IgD-negative memory B cell (primary cell): ENCODE measurements around the gene DCLK3. TPM values are rescaled to one million over a fixed set of nuclear protein-coding genes. Genes with fewer than 3 reads are reported as not detected.
A peak's percentile ranks its signal among the peaks of the same experiment; 100 is the strongest.

Source experiments
- H3K27ac Mint-ChIP-seq, 3 donors: one replicate each; pipeline ENCODE4 v1.8.0; 2020 to 2022; ENCODE audit warnings: mild to moderate bottlenecking in 3 of 3, mixed read lengths in 3 of 3, moderate library complexity in 1 of 3
- H3K27me3 Mint-ChIP-seq: one replicate; pipeline ENCODE4 v1.8.0; 2021; ENCODE audit warnings: mixed read lengths
- H3K36me3 Mint-ChIP-seq: one replicate; pipeline ENCODE4 v1.8.0; 2020; ENCODE audit warnings: mild to moderate bottlenecking, mixed read lengths
- H3K4me1 Mint-ChIP-seq, 3 donors: one replicate each; pipeline ENCODE4 v1.8.0; 2020 to 2022; ENCODE audit warnings: mixed read lengths in 3 of 3, mild to moderate bottlenecking in 1 of 3
- H3K4me3 Mint-ChIP-seq, 4 donors: one replicate each; pipeline ENCODE4 v1.8.0; 2020 to 2022; ENCODE audit warnings: mild to moderate bottlenecking in 4 of 4, mixed read lengths in 4 of 4, moderate library complexity in 3 of 4
- H3K9me3 Mint-ChIP-seq, 3 donors: one replicate each; pipeline ENCODE4 v1.8.0; 2020 to 2021; ENCODE audit warnings: mixed read lengths in 3 of 3, mild to moderate bottlenecking in 1 of 3
- polyA plus RNA-seq: library from polyadenylated mRNA; unstranded; fragments of 300-500 nt; fragmentation: Illumina TruSeq; gene quantifications from one replicate; pipeline ENCODE4 v1.2.3, GENCODE V29; 2021

The DCLK3 gene
- polyA plus RNA-seq, 1 donor from 2014 or later = not detected

GRCh38 chr3:36784138-36784635 is 19.8 kb upstream of the DCLK3 start:
- Mint-ChIP-seq H3K36me3 (no peaks in the 10 kb centered on the region), H3K4me1 (no peaks in the 10 kb centered on the region), H3K4me3 (no peak overlapping the region), H3K27ac (no peak overlapping the region), H3K27me3 (peaks cover 3% of the 10 kb centered on the region), H3K9me3 (no peaks in the 10 kb centered on the region)

- no peak overlapping the region for H3K4me3 Mint-ChIP-seq
- no peaks in the 10 kb centered on the region for H3K36me3 Mint-ChIP-seq
- no peaks in the 10 kb centered on the region for H3K9me3 Mint-ChIP-seq
- no peak overlapping the region for H3K27ac Mint-ChIP-seq
- no peaks in the 10 kb centered on the region for H3K4me1 Mint-ChIP-seq
- H3K27me3 Mint-ChIP-seq = peaks cover 6% of the 10 kb centered on the region
Observed at GRCh38 chr3:36777424-36778218, 13.3 kb upstream of the DCLK3 start.

DNA sequence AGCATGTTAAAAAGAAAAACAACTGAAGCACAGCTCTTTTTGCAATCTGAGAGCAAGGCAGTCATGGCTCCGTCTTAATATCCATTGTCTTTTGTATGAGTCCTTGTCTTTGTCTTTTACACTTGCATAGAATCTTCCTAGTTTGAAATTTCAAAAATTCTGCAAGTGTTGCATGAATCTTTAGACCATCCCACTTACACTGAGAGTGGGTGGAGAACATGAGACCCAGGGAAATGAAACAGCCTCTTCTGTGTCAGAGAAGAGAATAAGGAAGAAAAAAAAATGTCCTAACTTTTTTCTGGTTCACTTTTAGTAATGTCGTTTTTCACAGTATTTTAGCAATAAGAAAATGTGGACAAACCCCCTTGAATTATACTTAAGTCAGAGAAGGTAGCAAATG is 12.1 kb upstream of the DCLK3 start:
- Mint-ChIP-seq H3K4me1 (no peaks in the 10 kb centered on the region), H3K4me3 (no peak overlapping the region), H3K27ac (no peak overlapping the region), H3K27me3 (peaks cover 8% of the 10 kb centered on the region), H3K36me3 (no peaks in the 10 kb centered on the region), H3K9me3 (no peaks in the 10 kb centered on the region)

DNA sequence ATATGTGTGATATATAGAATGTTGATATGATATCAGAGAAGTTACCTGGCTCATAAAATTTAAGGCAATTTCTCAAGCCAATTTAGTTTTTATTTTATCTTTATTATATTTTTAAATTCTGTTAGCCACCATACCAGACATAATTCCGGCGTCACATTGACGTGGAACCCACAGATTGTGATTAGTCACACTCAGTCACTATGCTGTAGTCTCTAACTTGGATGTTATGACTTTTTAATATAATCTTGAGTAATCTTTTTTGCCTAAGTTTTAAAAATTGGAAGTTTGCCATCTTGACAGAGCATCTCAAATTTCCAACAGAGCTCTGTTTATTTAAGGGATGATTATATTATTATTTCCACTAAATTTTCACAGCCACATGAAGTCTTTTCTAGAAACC is 9.7 kb upstream of the DCLK3 start:
- H3K36me3 Mint-ChIP-seq = no peaks in the 10 kb centered on the region
- H3K27me3 Mint-ChIP-seq = peaks cover 12% of the 10 kb centered on the region
- H3K4me1 Mint-ChIP-seq = no peaks in the 10 kb centered on the region
- no peak overlapping the region for H3K27ac Mint-ChIP-seq
- no peak overlapping the region for H3K4me3 Mint-ChIP-seq
- H3K9me3 Mint-ChIP-seq = no peaks in the 10 kb centered on the region

DNA sequence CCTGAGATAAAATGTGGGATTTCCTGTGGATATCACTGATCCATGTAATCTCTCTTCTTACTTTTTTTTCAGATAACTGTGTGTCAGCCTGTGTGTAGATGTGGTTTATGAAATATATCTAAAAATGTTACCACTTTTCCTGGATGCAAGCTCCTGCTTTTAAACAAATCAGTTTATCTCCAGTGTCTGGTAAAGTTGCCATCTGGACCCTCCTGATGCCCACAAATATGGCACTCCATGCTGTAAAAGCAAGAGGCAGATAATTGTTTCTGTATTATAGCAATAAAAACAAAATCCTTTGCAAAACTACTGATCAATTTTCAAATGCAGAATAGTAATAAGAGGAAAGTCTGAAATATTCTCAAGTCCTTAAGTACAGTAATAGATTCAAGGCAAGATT is 7.6 kb upstream of the DCLK3 start:
- H3K27me3 Mint-ChIP-seq = peaks cover 19% of the 10 kb centered on the region

GRCh38 chr3:36769926-36770325 is 5.6 kb upstream of the DCLK3 start:
- no peak overlapping the region for H3K4me3 Mint-ChIP-seq
- no peaks in the 10 kb centered on the region for H3K4me1 Mint-ChIP-seq
- no peaks in the 10 kb centered on the region for H3K9me3 Mint-ChIP-seq
- peaks cover 22% of the 10 kb centered on the region for H3K27me3 Mint-ChIP-seq
- no peak overlapping the region for H3K27ac Mint-ChIP-seq
- no peaks in the 10 kb centered on the region for H3K36me3 Mint-ChIP-seq

More for the DNA sequence above, 7.6 kb upstream of the DCLK3 start:
- Mint-ChIP-seq H3K4me1 (no peaks in the 10 kb centered on the region), H3K9me3 (no peaks in the 10 kb centered on the region), H3K27ac (no peak overlapping the region), H3K4me3 (no peak overlapping the region), H3K36me3 (no peaks in the 10 kb centered on the region)

GRCh38 chr3:36765104-36765503 is 751 bp upstream of the DCLK3 start:
- H3K27me3 Mint-ChIP-seq = peaks cover 38% of the 10 kb centered on the region
- H3K4me3 Mint-ChIP-seq = peak overlapping the region in 1 of 4 donors; percentile 14
- no peaks in the 10 kb centered on the region for H3K36me3 Mint-ChIP-seq
- H3K27ac Mint-ChIP-seq = no peak overlapping the region
- no peaks in the 10 kb centered on the region for H3K9me3 Mint-ChIP-seq
- H3K4me1 Mint-ChIP-seq = peaks cover 0 to 3% (median 2%) of the 10 kb centered on the region in 3 donors

DNA sequence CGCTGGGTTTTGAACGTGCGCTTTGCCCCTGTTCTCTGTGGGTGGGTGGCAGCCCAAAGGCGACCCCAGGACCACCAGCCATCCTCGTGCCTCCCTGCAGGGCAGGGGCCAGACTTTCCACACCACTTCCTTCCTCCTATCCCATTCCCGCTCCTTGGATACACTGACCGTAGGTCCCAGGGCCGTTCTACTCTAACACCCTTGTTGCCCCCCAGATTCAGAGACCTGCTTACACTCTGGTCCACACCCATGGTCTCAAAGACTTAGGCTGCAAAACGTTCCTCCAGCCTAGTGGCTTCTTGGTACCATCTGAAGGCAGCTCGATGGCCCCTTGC is 318 bp upstream of the DCLK3 start:
- H3K36me3 Mint-ChIP-seq = peaks cover 1% of the 10 kb centered on the region
- H3K27ac Mint-ChIP-seq = no peak overlapping the region
- peaks cover 40% of the 10 kb centered on the region for H3K27me3 Mint-ChIP-seq
- peaks cover 0 to 1% (median 0%) of the 10 kb centered on the region in 3 donors for H3K9me3 Mint-ChIP-seq
- H3K4me1 Mint-ChIP-seq = peaks cover 0 to 3% (median 2%) of the 10 kb centered on the region in 3 donors
- H3K4me3 Mint-ChIP-seq = peak overlapping the region in 1 of 4 donors; percentile 14

DNA sequence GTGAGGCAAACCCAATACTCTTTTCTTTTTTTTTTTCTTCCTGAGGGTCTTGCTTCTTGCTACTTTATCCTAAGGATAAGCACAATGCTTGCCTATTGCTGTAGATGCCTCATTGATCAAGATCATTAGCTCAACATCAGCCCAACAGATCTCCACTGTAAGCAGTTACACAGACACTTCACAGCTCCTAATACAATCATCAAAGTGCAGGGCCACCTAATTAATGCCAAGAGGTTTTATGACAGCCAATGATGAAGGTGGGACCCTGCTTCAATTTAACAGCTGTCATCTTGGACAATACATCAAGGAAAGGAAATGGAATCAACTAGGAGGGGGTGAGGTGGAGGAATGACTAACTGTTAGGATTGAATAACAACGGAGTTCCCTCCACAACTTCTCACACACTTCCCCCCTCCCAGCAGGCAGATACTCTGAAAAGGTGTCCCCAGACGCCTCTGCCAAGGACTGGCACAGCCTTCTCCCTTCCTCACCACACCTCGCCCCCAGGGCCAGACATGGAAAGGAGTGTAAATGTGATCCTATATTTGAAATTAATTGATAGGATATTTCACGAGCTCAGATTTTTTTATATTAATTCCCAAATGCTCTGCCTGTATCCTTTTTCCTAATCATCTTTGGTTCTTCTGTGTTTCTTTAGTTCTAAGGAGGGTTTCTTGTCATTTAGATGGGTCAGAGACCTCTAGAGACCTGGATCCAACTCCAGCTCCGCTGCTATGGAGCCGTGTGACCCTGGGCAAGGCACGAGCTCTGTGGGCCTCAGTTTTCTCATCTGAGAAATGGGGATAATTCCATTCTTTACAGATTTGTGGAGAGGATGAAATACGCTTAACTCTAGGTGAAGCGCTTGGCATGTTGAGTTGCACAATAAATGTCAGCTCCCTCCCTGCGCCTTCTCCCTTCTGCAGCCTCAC is 1.2 kb downstream of the DCLK3 start:
- H3K4me1 Mint-ChIP-seq = peaks cover 0 to 3% (median 2%) of the 10 kb centered on the region in 3 donors
- peaks cover 44% of the 10 kb centered on the region for H3K27me3 Mint-ChIP-seq
- H3K9me3 Mint-ChIP-seq = peaks cover 0 to 2% (median 0%) of the 10 kb centered on the region in 3 donors
- H3K4me3 Mint-ChIP-seq = peak overlapping the region in 1 of 4 donors; percentile 59
- peaks cover 2% of the 10 kb centered on the region for H3K36me3 Mint-ChIP-seq
- H3K27ac Mint-ChIP-seq = no peak overlapping the region

DNA sequence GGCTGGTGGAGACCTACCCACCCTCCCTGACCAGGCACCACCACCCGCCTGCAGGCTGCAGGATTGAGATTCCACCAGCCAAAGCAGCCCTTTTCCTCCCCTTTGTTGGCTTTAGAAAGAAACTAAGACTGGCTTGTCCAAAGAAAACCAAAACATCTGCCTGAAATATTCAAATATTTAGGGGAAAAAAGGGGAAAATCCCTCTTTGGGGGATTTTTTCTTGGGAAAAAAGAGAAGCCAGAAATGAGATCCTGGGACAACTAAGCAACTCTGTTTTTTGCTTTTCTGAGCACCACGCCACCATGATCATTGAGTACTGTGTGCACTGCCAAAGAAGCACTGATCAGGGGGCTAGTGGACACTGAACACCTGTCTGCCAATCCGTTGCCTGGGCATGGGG is 2.6 kb downstream of the DCLK3 start:
- Mint-ChIP-seq H3K36me3 (peaks cover 2% of the 10 kb centered on the region), H3K27me3 (peaks cover 37% of the 10 kb centered on the region), H3K4me3 (no peak overlapping the region), H3K9me3 (peaks cover 0 to 2% (median 0%) of the 10 kb centered on the region in 3 donors), H3K4me1 (peaks cover 0 to 3% (median 2%) of the 10 kb centered on the region in 3 donors), H3K27ac (no peak overlapping the region)

DNA sequence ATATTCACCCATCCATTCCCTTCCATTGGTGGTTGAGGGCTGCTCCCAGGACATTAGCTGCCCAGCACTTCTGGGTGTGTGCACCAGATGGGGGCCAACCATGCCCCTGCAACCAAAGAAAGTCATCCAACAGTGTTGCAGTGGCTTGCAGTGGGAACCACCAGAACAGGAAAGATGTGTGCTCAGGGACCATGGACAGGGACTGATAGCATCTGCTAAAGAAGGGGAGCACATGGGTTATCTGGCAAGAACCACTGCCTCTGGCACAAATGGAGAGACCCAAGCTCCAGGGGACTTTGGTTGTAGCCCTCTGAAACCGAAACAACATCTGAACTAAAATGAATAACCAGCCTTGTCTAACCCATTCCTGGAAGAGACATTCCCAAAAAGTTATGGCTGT is 8.1 kb downstream of the DCLK3 start:
- Mint-ChIP-seq H3K27me3 (peaks cover 20% of the 10 kb centered on the region), H3K4me1 (no peaks in the 10 kb centered on the region)

DNA sequence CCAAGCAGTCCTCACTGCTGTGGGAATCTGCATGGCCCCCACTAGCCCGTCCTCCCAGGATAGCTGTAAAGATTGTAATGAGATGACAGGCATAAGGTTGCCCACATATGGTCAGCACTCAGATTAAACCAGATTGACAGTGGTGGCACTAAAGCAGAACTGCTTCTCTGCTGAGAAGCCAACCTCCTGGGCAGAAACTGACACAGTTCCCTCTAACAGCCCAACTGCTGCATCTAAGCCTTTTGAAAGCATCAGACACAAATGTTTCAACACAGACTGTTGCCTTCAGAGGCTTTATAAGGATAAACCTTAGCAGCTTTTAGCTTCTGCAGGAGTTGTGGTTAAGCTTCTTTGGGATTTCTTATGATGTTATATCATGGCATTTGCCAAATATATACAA is 13.0 kb downstream of the DCLK3 start:
- H3K36me3 Mint-ChIP-seq = peaks cover 4% of the 10 kb centered on the region
- no peak overlapping the region for H3K4me3 Mint-ChIP-seq
- no peaks in the 10 kb centered on the region for H3K4me1 Mint-ChIP-seq
- peaks cover 0 to 7% (median 4%) of the 10 kb centered on the region in 3 donors for H3K9me3 Mint-ChIP-seq
- no peak overlapping the region for H3K27ac Mint-ChIP-seq
- H3K27me3 Mint-ChIP-seq = peaks cover 17% of the 10 kb centered on the region

More for the DNA sequence above, 8.1 kb downstream of the DCLK3 start:
- Mint-ChIP-seq H3K9me3 (peaks cover 0 to 2% (median 0%) of the 10 kb centered on the region in 3 donors), H3K27ac (no peak overlapping the region), H3K4me3 (no peak overlapping the region), H3K36me3 (peaks cover 4% of the 10 kb centered on the region)

- Mint-ChIP-seq H3K27ac (no peak overlapping the region), H3K27me3 (peaks cover 17% of the 10 kb centered on the region), H3K4me3 (no peak overlapping the region), H3K4me1 (no peaks in the 10 kb centered on the region), H3K36me3 (peaks cover 4% of the 10 kb centered on the region), H3K9me3 (peaks cover 0 to 7% (median 4%) of the 10 kb centered on the region in 3 donors)
Observed at GRCh38 chr3:36750737-36751136, 13.6 kb downstream of the DCLK3 start.

GRCh38 chr3:36744763-36745162 is 19.6 kb downstream of the DCLK3 start:
- peaks cover 17% of the 10 kb centered on the region for H3K27me3 Mint-ChIP-seq
- H3K27ac Mint-ChIP-seq = no peak overlapping the region
- peaks cover 0 to 7% (median 4%) of the 10 kb centered on the region in 3 donors for H3K9me3 Mint-ChIP-seq
- H3K4me1 Mint-ChIP-seq = no peaks in the 10 kb centered on the region
- H3K36me3 Mint-ChIP-seq = peaks cover 2% of the 10 kb centered on the region
- no peak overlapping the region for H3K4me3 Mint-ChIP-seq

GRCh38 chr3:36743826-36744225 is 20.5 kb downstream of the DCLK3 start:
- Mint-ChIP-seq H3K4me3 (no peak overlapping the region), H3K4me1 (no peaks in the 10 kb centered on the region), H3K36me3 (peaks cover under 1% of the 10 kb centered on the region), H3K9me3 (peaks cover 0 to 7% (median 4%) of the 10 kb centered on the region in 3 donors), H3K27ac (no peak overlapping the region), H3K27me3 (peaks cover 12% of the 10 kb centered on the region)
